Liver (tissue), 9 donors: ENCODE results near the gene RAPH1. TPM values are rescaled to one million over a fixed set of nuclear protein-coding genes. Genes with fewer than 3 reads are reported as not detected.

ENCODE experiments used
- DNase-seq: peaks from one replicate; pipeline ENCODE4 v3.0.0-alpha.2; 2017; ENCODE audit warnings: low spot score
- H3K27ac ChIP-seq, 2 donors: one replicate each; pipeline ENCODE4 v1.7.0; 2013; ENCODE audit warnings: inconsistent platforms in 2 of 2, low read length in 2 of 2, control low read depth in 1 of 2, low read depth in 1 of 2, mild to moderate bottlenecking in 1 of 2
- H3K27me3 ChIP-seq, 4 donors: one replicate each; pipeline versions ENCODE4 v1.6.1 to v1.7.0; 2013; ENCODE audit warnings: low read length in 3 of 4, inconsistent platforms in 1 of 4, mild to moderate bottlenecking in 1 of 4, moderate library complexity in 1 of 4; ENCODE audit not compliant: control insufficient read depth in 4 of 4, insufficient read depth in 4 of 4
- H3K36me3 ChIP-seq, 4 donors: one replicate each; pipeline versions ENCODE4 v1.6.1 to v1.7.0; 2013; ENCODE audit warnings: low read length in 3 of 4, mild to moderate bottlenecking in 3 of 4, low read depth in 1 of 4, moderate library complexity in 1 of 4; ENCODE audit not compliant: control insufficient read depth in 4 of 4, insufficient read depth in 3 of 4
- H3K4me1 ChIP-seq, 4 donors: one replicate each; pipeline versions ENCODE4 v1.6.1 to v1.7.0; 2013; ENCODE audit warnings: low read length in 3 of 4, mild to moderate bottlenecking in 3 of 4, moderate library complexity in 1 of 4; ENCODE audit not compliant: control insufficient read depth in 4 of 4, insufficient read depth in 4 of 4
- H3K4me3 ChIP-seq, 3 donors: one replicate each; pipeline versions ENCODE4 v1.6.1 to v1.7.0; 2013; ENCODE audit warnings: low read length in 3 of 3, control low read depth in 1 of 3, low read depth in 1 of 3, mild to moderate bottlenecking in 1 of 3
- H3K9ac ChIP-seq, 2 donors: one replicate each; pipeline ENCODE4 v1.7.0; 2013; ENCODE audit warnings: low read length in 2 of 2, mild to moderate bottlenecking in 2 of 2, moderate library complexity in 2 of 2, control low read depth in 1 of 2, low read depth in 1 of 2
- H3K9me3 ChIP-seq, 4 donors: one replicate each; pipeline versions ENCODE4 v1.6.1 to v1.7.0; 2013; ENCODE audit warnings: low read length in 3 of 4; ENCODE audit not compliant: control insufficient read depth in 4 of 4
- ATF3 ChIP-seq: IDR thresholded peaks from 2 replicates; pipeline ENCODE4 v1.6.1; 2016; ENCODE audit warnings: antibody characterized with exemption
- EGR1 ChIP-seq, 2 donors: IDR thresholded peaks; 2 replicates each; pipeline ENCODE4 v1.6.1; 2016 to 2018; ENCODE audit warnings: antibody characterized with exemption in 2 of 2, low read depth in 2 of 2
- FOXA1 ChIP-seq: IDR thresholded peaks from 2 replicates; pipeline ENCODE4 v1.6.1; 2016; ENCODE audit warnings: antibody characterized with exemption
- FOXA2 ChIP-seq: IDR thresholded peaks from 2 replicates; pipeline ENCODE4 v1.6.1; 2016; ENCODE audit warnings: antibody characterized with exemption
- GABPA ChIP-seq, 2 donors: IDR thresholded peaks in 1 of 2; conservative IDR thresholded peaks in 1 of 2; 2 replicates each; pipeline ENCODE4 v1.6.1; 2016; ENCODE audit warnings: antibody characterized with exemption in 2 of 2, mild to moderate bottlenecking in 1 of 2, moderate library complexity in 1 of 2
- HNF4A ChIP-seq, 2 donors: conservative IDR thresholded peaks; 2 replicates each; pipeline ENCODE4 v1.6.1; 2016; ENCODE audit warnings: antibody characterized with exemption in 2 of 2, mild to moderate bottlenecking in 2 of 2
- HNF4G ChIP-seq: IDR thresholded peaks from 2 replicates; pipeline ENCODE4 v1.6.1; 2016; ENCODE audit warnings: antibody characterized with exemption
- JUND ChIP-seq, 2 donors: IDR thresholded peaks; 2 replicates each; pipeline ENCODE4 v1.6.1; 2016; ENCODE audit warnings: antibody characterized with exemption in 2 of 2
- MAX ChIP-seq: IDR thresholded peaks from 2 replicates; pipeline ENCODE4 v1.6.1; 2016; ENCODE audit warnings: antibody characterized with exemption
- NR2F2 ChIP-seq: IDR thresholded peaks from 2 replicates; pipeline ENCODE4 v1.6.1; 2016; ENCODE audit warnings: antibody characterized with exemption
- RAD21 ChIP-seq, 2 donors: IDR thresholded peaks; 2 replicates each; pipeline ENCODE4 v1.6.1; 2016; ENCODE audit warnings: antibody characterized with exemption in 2 of 2, mild to moderate bottlenecking in 2 of 2
- REST ChIP-seq: IDR thresholded peaks from 2 replicates; pipeline ENCODE4 v1.6.1; 2016; ENCODE audit warnings: antibody characterized with exemption, mild to moderate bottlenecking
- RXRA ChIP-seq, 2 donors: IDR thresholded peaks; 2 replicates each; pipeline ENCODE4 v1.6.1; 2017 to 2018; ENCODE audit warnings: antibody characterized with exemption in 2 of 2, mild to moderate bottlenecking in 1 of 2
- SP1 ChIP-seq: IDR thresholded peaks from 2 replicates; pipeline ENCODE4 v1.6.1; 2018; ENCODE audit warnings: antibody characterized with exemption, mild to moderate bottlenecking
- TAF1 ChIP-seq: conservative IDR thresholded peaks from 2 replicates; pipeline ENCODE4 v1.6.1; 2016; ENCODE audit warnings: antibody characterized with exemption, mild to moderate bottlenecking
- YY1 ChIP-seq: IDR thresholded peaks from 2 replicates; pipeline ENCODE4 v1.6.1; 2016; ENCODE audit warnings: antibody characterized with exemption, mild to moderate bottlenecking
- ZBTB33 ChIP-seq: IDR thresholded peaks from 2 replicates; pipeline ENCODE4 v1.6.1; 2016; ENCODE audit warnings: antibody characterized with exemption
- WGBS: extraction: QIAGEN DNeasy Blood & Tissue Kit; methylation state at CpG from one replicate; pipeline ENCODE4 v1.1.7; 2013; 5-methylcytosine and 5-hydroxymethylcytosine counted together
- polyA plus RNA-seq, 2 donors: library from polyadenylated mRNA; stranded (reverse) in 1 of 2; unstranded in 1 of 2; fragments of 200-250 nt in 1 of 2; fragments of >200 nt in 1 of 2; fragmentation: Nextera tagmentation in 1 of 2; extraction: Ambion mirVana in 1 of 2; gene quantifications; one replicate each; pipeline versions ENCODE4 v1.2.1 to v1.2.3, GENCODE V29; 2013 to 2015
- total RNA-seq, 2 donors: library from RNA; depleted of rRNA; stranded (reverse); fragments of >200 nt; gene quantifications; one replicate each; pipeline ENCODE4 v1.2.3, GENCODE V29; 2014
- donor health status: healthy.
- donor health status: healthy.
- donor health status: healthy.
- donor health status: healthy.
- donor health status: healthy.

Gene RAPH1
- total and polyA plus RNA-seq, 4 donors = 7.0 to 83.1 (median 19.4) TPM

GRCh38 chr2:203533676-203534591, 1.2 kb downstream of the RAPH1 start:
- Histone ChIP-seq H3K27me3 (no peaks in the 10 kb centered on the region), H3K9ac (peak overlapping the region; percentile 75 to 91), H3K27ac (peak overlapping the region; percentile 93 to 98), H3K4me3 (peak overlapping the region; percentile 85 to 100 (median 99)), H3K4me1 (peaks cover 7 to 36% (median 26%) of the 10 kb centered on the region in 4 donors), H3K9me3 (no peaks in the 10 kb centered on the region), H3K36me3 (no peaks in the 10 kb centered on the region)
- no peak for DNase-seq
- WGBS = 3% methylated on average over 24 of the region's 24 CpGs
- TF ChIP-seq YY1 = peak; percentile 16
- no peak for TF ChIP-seq ZBTB33
- no peak for TF ChIP-seq ATF3
- TF ChIP-seq HNF4G = no peak
- no peak for TF ChIP-seq NR2F2
- TF ChIP-seq TAF1 = no peak
- no peak for TF ChIP-seq FOXA2

- peak overlapping the region; percentile 85 to 100 (median 99) for H3K4me3 ChIP-seq
- H3K4me1 ChIP-seq = peaks cover 7 to 39% (median 29%) of the 10 kb centered on the region in 4 donors
- peak overlapping the region; percentile 93 to 98 for H3K27ac ChIP-seq
- H3K27me3 ChIP-seq = no peaks in the 10 kb centered on the region
- H3K9ac ChIP-seq = peak overlapping the region; percentile 87 to 91
- H3K36me3 ChIP-seq = no peaks in the 10 kb centered on the region
- TF ChIP-seq ZBTB33 (no peak), GABPA (IDR thresholded peaks at IDR 0.05 in 1 of 2, conservative IDR thresholded peaks at IDR 0.05 in 1 of 2) (peak in 1 of 2 donors; percentile 14), JUND (IDR thresholded peaks at IDR 0.05) (no peak), RAD21 (IDR thresholded peaks at IDR 0.05) (peak in 1 of 2 donors; percentile 59), YY1 (peak; percentile 62), RXRA (IDR thresholded peaks at IDR 0.05) (no peak), EGR1 (IDR thresholded peaks at IDR 0.05; ENCODE audit: low read depth in 2 of 2) (peak; percentile 51 to 70), REST (peak; percentile 16), FOXA1 (no peak), NR2F2 (peak; percentile 23), FOXA2 (no peak), SP1 (no peak), MAX (peak; percentile 18), HNF4A (conservative IDR thresholded peaks at IDR 0.05) (no peak), ATF3 (no peak), HNF4G (no peak)
- 12% methylated on average over 7 of the region's 7 CpGs for WGBS
- no peak for DNase-seq
- H3K9me3 ChIP-seq = no peaks in the 10 kb centered on the region
Measured at GRCh38 chr2:203532957-203533658, 2.0 kb downstream of the RAPH1 start.
